ENCODE data around the gene HBA1. TPM values are rescaled to one million over a fixed set of nuclear protein-coding genes. Genes with fewer than 3 reads are reported as not detected.

The HBA1 gene
- total RNA-seq, 4 donors from 2014 or later, result not detected

GRCh38 chr16:180681-181564, 4.4 kb downstream of the HBA1 start:
- DNase-seq, result peak; percentile 70 to 89 (median 88)
- Histone ChIP-seq H3K36me3 (no peaks in the 10 kb centered on the region), H3K9me3 (no peaks in the 10 kb centered on the region), H3K27ac (peak overlapping the region in 1 of 4 donors; percentile 17), H3K4me3 (peak overlapping the region; percentile 20 to 39 (median 38)), H3K4me1 (peaks cover 7 to 17% (median 13%) of the 10 kb centered on the region in 4 donors), H3K27me3 (peaks cover 0 to 38% of the 10 kb centered on the region in 2 donors)
- TF ChIP-seq POLR2A (IDR thresholded peaks at IDR 0.05) (no peak), CTCF (IDR thresholded peaks at IDR 0.05) (no peak)

GRCh38 chr16:181565-182021, 5.1 kb downstream of the HBA1 start:
- H3K4me3 ChIP-seq, result peak overlapping the region in 1 of 4 donors; percentile 38
- H3K4me1 ChIP-seq, result peaks cover 7 to 17% (median 12%) of the 10 kb centered on the region in 4 donors
- no peak overlapping the region for H3K27ac ChIP-seq
- peaks cover 0 to 38% of the 10 kb centered on the region in 2 donors for H3K27me3 ChIP-seq
- DNase-seq, result no peak
- no peaks in the 10 kb centered on the region for H3K36me3 ChIP-seq
- no peaks in the 10 kb centered on the region for H3K9me3 ChIP-seq
- no peak for TF ChIP-seq POLR2A (IDR thresholded peaks at IDR 0.05)
- TF ChIP-seq CTCF (IDR thresholded peaks at IDR 0.05), result peak; percentile 92 to 97 (median 94)

GRCh38 chr16:183005-183404, 6.5 kb downstream of the HBA1 start:
- no peak for DNase-seq
- no peak overlapping the region for H3K27ac ChIP-seq
- TF ChIP-seq POLR2A (IDR thresholded peaks at IDR 0.05) (no peak), CTCF (IDR thresholded peaks at IDR 0.05) (no peak)
- H3K27me3 ChIP-seq, result peaks cover 0 to 28% of the 10 kb centered on the region in 2 donors
- no peak overlapping the region for H3K4me3 ChIP-seq
- peaks cover 0 to 10% (median 0%) of the 10 kb centered on the region in 3 donors for H3K36me3 ChIP-seq
- peaks cover 7 to 17% (median 12%) of the 10 kb centered on the region in 4 donors for H3K4me1 ChIP-seq
- no peaks in the 10 kb centered on the region for H3K9me3 ChIP-seq

GRCh38 chr16:185213-185612, 8.7 kb downstream of the HBA1 start:
- no peak for DNase-seq
- no peaks in the 10 kb centered on the region for H3K9me3 ChIP-seq
- no peak overlapping the region for H3K27ac ChIP-seq
- H3K36me3 ChIP-seq, result peaks cover 0 to 29% (median 0%) of the 10 kb centered on the region in 3 donors
- no peak for TF ChIP-seq CTCF (IDR thresholded peaks at IDR 0.05)
- no peak for TF ChIP-seq POLR2A (IDR thresholded peaks at IDR 0.05)
- H3K27me3 ChIP-seq, result peaks cover 0 to 8% of the 10 kb centered on the region in 2 donors
- peaks cover 7 to 14% (median 11%) of the 10 kb centered on the region in 4 donors for H3K4me1 ChIP-seq
- no peak overlapping the region for H3K4me3 ChIP-seq

- H3K4me1 ChIP-seq, result peaks cover 4 to 9% (median 6%) of the 10 kb centered on the region in 4 donors
- DNase-seq, result no peak
- no peak overlapping the region for H3K27ac ChIP-seq
- H3K4me3 ChIP-seq, result no peak overlapping the region
- peaks cover 0 to 34% (median 0%) of the 10 kb centered on the region in 3 donors for H3K36me3 ChIP-seq
- H3K27me3 ChIP-seq, result peaks cover 0 to 3% of the 10 kb centered on the region in 2 donors
- no peaks in the 10 kb centered on the region for H3K9me3 ChIP-seq
- TF ChIP-seq CTCF (IDR thresholded peaks at IDR 0.05) (no peak), POLR2A (IDR thresholded peaks at IDR 0.05) (no peak)
These were observed 9.2 kb downstream of the HBA1 start for GRCh38 chr16:185691-186090.

All from Peyer's patch (tissue), 4 donors.